ENCODE results near the gene MYG1. TPM values are rescaled to one million over a fixed set of nuclear protein-coding genes. Genes with fewer than 3 reads are reported as not detected.

The MYG1 gene
- total and polyA plus RNA-seq, 2 of the 13 experiments (the other 11 are each of a cell fraction or from before 2014, with no cell fraction given): 38.6 to 58.0 TPM

- TF ChIP-seq ARID5B (CRISPR knock-in tag; IDR thresholded peaks at IDR 0.05) (peak; percentile 37; the same call in 1 of the 2 replicates), ZNF720 (CRISPR knock-in tag; IDR thresholded peaks at IDR 0.05) (no peak), KMT2A (CRISPR knock-in tag; IDR thresholded peaks at IDR 0.05) (peak; percentile 87), THAP9 (CRISPR knock-in tag; IDR thresholded peaks at IDR 0.05; ENCODE audit: borderline replicate concordance) (peak; percentile 98), THYN1 (CRISPR knock-in tag; IDR thresholded peaks at IDR 0.05; ENCODE audit: borderline replicate concordance, low read depth) (0 out of 2 replicates have a peak, but pooled peaks have one; percentile 69), HMG20A (CRISPR knock-in tag; IDR thresholded peaks at IDR 0.05; ENCODE audit: borderline replicate concordance) (no peak), NCOA2 (CRISPR knock-in tag; IDR thresholded peaks at IDR 0.05) (no peak; the same call in none of the 2 replicates), RELA (CRISPR knock-in tag; IDR thresholded peaks at IDR 0.05) (peak; percentile 72), ZNF766 (CRISPR knock-in tag; IDR thresholded peaks at IDR 0.05; ENCODE audit: borderline replicate concordance) (no peak; the same call in 1 of the 2 replicates), ATF4 (CRISPR knock-in tag; IDR thresholded peaks at IDR 0.05) (no peak), MED1 (CRISPR knock-in tag; IDR thresholded peaks at IDR 0.05) (0 out of 2 replicates have a peak, but pooled peaks have one; percentile 51), GABPB1 (CRISPR knock-in tag; IDR thresholded peaks at IDR 0.05) (peak; percentile 100), CEBPZ (IDR thresholded peaks at IDR 0.05; ENCODE audit: low read length) (no peak), ZNF552 (CRISPR knock-in tag; IDR thresholded peaks at IDR 0.05; ENCODE audit: borderline replicate concordance) (0 out of 2 replicates have a peak, but pooled peaks have one; percentile 67), ZBTB39 (CRISPR knock-in tag; IDR thresholded peaks at IDR 0.05) (no peak)
These were observed at the start of gene MYG1 (continued) for GRCh38 chr12:53299454-53300180.

All from HepG2 (cell line).